ENCODE results near the gene SPOPL.

SPOPL gene

GRCh38 chr2:138589663-138590062 lies 88.1 kb downstream of the SPOPL start:
- H3K27me3 ChIP-seq (replicated peaks; ENCODE audit: insufficient read depth, low read length) = no peaks in the 10 kb centered on the region
- H3K36me3 ChIP-seq (replicated peaks; ENCODE audit: insufficient read depth, low read length) = no peaks in the 10 kb centered on the region
- DNase-seq = no peak
- no peaks in the 10 kb centered on the region for H4K20me1 ChIP-seq (ENCODE audit: insufficient read depth, low read length)
- no peaks in the 10 kb centered on the region; the same call in 1 of the 2 replicates for H3K9me2 ChIP-seq (replicated peaks; ENCODE audit: insufficient read depth, low read length)
- TF ChIP-seq EZH2 (optimal IDR thresholded peaks at IDR 0.05; ENCODE audit: low read depth, low read length) (no peak), EZH2phosphoT487 (IDR thresholded peaks at IDR 0.05; ENCODE audit: low read length) (no peak), CTCF (IDR thresholded peaks at IDR 0.05; ENCODE audit: low read length) (no peak)
- H3K79me2 ChIP-seq (ENCODE audit: low read length) = no peaks in the 10 kb centered on the region
- no peak overlapping the region for H3K27ac ChIP-seq (ENCODE audit: low read length)
- H3K9me3 ChIP-seq (replicated peaks; ENCODE audit: insufficient read depth, low read length) = no peaks in the 10 kb centered on the region
- H3K4me3 ChIP-seq (ENCODE audit: low read length) = no peak overlapping the region
- no peak overlapping the region for H2AFZ ChIP-seq (ENCODE audit: low read length)
- no peaks in the 10 kb centered on the region for H3F3A ChIP-seq (ENCODE audit: insufficient read depth, low read length)
- no peak overlapping the region for H3K4me2 ChIP-seq (ENCODE audit: low read depth, low read length)
- peaks cover 4% of the 10 kb centered on the region; the same call in 1 of the 2 replicates for H3K4me1 ChIP-seq (ENCODE audit: low read length)
- no peak overlapping the region for H3K9ac ChIP-seq (ENCODE audit: low read length)

DNA sequence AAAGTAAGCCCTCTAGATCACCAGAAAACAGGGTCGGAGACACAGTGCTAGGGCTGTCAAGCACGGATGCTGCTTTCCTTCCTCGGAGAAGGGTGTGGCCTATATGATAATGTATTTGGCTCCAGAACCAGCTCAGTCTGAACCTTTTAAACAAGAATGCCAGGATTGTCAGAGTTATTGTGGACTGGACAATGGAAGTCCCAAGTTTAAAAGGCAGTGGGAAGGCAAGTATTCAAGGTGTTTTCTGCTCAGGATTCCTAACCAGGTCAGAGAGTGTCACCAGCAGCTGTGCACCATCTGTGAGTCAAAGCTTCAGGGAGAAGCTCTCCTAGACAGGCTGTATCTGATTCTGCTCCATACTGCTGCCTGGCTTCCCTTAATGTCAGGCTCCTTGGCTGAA lies 94.8 kb downstream of the SPOPL start:
- Histone ChIP-seq H3K9ac (ENCODE audit: low read length) (no peak overlapping the region), H3K4me1 (ENCODE audit: low read length) (no peaks in the 10 kb centered on the region), H3K27ac (ENCODE audit: low read length) (no peak overlapping the region), H3K27me3 (replicated peaks; ENCODE audit: insufficient read depth, low read length) (no peaks in the 10 kb centered on the region), H2AFZ (ENCODE audit: low read length) (no peak overlapping the region), H4K20me1 (ENCODE audit: insufficient read depth, low read length) (no peaks in the 10 kb centered on the region), H3K4me2 (ENCODE audit: low read depth, low read length) (no peak overlapping the region), H3K79me2 (ENCODE audit: low read length) (no peaks in the 10 kb centered on the region), H3K4me3 (ENCODE audit: low read length) (no peak overlapping the region), H3F3A (ENCODE audit: insufficient read depth, low read length) (no peaks in the 10 kb centered on the region), H3K36me3 (replicated peaks; ENCODE audit: insufficient read depth, low read length) (no peaks in the 10 kb centered on the region), H3K9me2 (replicated peaks; ENCODE audit: insufficient read depth, low read length) (no peaks in the 10 kb centered on the region), H3K9me3 (replicated peaks; ENCODE audit: insufficient read depth, low read length) (no peaks in the 10 kb centered on the region)
- no peak for DNase-seq
- no peak for TF ChIP-seq CTCF (IDR thresholded peaks at IDR 0.05; ENCODE audit: low read length)
- TF ChIP-seq EZH2 (optimal IDR thresholded peaks at IDR 0.05; ENCODE audit: low read depth, low read length) = no peak
- TF ChIP-seq EZH2phosphoT487 (IDR thresholded peaks at IDR 0.05; ENCODE audit: low read length) = no peak

DNA sequence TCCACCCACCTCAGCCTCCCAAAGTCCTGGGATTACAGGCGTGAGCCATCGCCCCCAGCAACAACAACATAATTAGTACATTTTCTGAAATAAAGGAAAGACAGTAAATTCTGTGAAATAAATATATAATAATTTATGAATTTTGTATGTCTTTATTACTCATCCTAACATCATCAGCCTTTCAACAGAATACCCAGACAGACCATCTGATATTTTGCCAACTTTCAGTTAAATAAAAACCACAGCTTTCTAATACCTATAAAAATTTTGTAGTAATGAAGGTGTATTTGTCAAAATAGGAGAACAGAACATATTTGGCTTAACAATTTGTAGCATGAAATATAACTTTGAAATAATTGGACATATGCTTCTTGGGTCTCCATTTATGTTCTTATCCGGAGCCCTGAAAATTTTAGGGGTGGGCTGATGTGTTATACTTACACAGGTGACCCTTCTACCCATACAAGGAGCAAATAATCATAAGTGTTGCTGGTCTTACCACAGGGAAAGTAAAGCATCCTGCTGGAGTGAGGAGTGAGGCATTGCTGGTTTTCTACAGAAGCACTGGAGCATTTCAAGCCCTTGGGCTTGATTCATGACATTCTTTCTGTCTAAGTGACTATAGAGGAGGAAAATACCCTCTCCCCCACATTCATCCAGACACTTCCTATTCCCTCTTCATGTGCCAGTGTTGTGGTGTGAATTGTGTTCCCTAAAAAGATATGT lies 99.3 kb downstream of the SPOPL start:
- no peak for DNase-seq
- no peaks in the 10 kb centered on the region for H3K79me2 ChIP-seq (ENCODE audit: low read length)
- TF ChIP-seq EZH2 (optimal IDR thresholded peaks at IDR 0.05; ENCODE audit: low read depth, low read length) (no peak), CTCF (IDR thresholded peaks at IDR 0.05; ENCODE audit: low read length) (no peak), EZH2phosphoT487 (IDR thresholded peaks at IDR 0.05; ENCODE audit: low read length) (no peak)
- no peak overlapping the region for H3K4me2 ChIP-seq (ENCODE audit: low read depth, low read length)
- H3K9me2 ChIP-seq (replicated peaks; ENCODE audit: insufficient read depth, low read length) = no peaks in the 10 kb centered on the region
- H3K4me3 ChIP-seq (ENCODE audit: low read length) = no peak overlapping the region
- no peak overlapping the region for H3K9ac ChIP-seq (ENCODE audit: low read length)
- H3K27me3 ChIP-seq (replicated peaks; ENCODE audit: insufficient read depth, low read length) = no peaks in the 10 kb centered on the region
- H3K36me3 ChIP-seq (replicated peaks; ENCODE audit: insufficient read depth, low read length) = no peaks in the 10 kb centered on the region
- H3K9me3 ChIP-seq (replicated peaks; ENCODE audit: insufficient read depth, low read length) = no peaks in the 10 kb centered on the region
- no peaks in the 10 kb centered on the region for H3F3A ChIP-seq (ENCODE audit: insufficient read depth, low read length)
- no peaks in the 10 kb centered on the region for H3K4me1 ChIP-seq (ENCODE audit: low read length)
- no peak overlapping the region for H3K27ac ChIP-seq (ENCODE audit: low read length)
- no peaks in the 10 kb centered on the region for H4K20me1 ChIP-seq (ENCODE audit: insufficient read depth, low read length)
- H2AFZ ChIP-seq (ENCODE audit: low read length) = no peak overlapping the region
